Measurements from ENCODE around the gene DNAJC10.
"Not testable (repeated sequence)": the region's sequence is repeated elsewhere in the genome, so short reads cannot be mapped to it uniquely, and the experiment has no call there.

The DNAJC10 gene, protein sequence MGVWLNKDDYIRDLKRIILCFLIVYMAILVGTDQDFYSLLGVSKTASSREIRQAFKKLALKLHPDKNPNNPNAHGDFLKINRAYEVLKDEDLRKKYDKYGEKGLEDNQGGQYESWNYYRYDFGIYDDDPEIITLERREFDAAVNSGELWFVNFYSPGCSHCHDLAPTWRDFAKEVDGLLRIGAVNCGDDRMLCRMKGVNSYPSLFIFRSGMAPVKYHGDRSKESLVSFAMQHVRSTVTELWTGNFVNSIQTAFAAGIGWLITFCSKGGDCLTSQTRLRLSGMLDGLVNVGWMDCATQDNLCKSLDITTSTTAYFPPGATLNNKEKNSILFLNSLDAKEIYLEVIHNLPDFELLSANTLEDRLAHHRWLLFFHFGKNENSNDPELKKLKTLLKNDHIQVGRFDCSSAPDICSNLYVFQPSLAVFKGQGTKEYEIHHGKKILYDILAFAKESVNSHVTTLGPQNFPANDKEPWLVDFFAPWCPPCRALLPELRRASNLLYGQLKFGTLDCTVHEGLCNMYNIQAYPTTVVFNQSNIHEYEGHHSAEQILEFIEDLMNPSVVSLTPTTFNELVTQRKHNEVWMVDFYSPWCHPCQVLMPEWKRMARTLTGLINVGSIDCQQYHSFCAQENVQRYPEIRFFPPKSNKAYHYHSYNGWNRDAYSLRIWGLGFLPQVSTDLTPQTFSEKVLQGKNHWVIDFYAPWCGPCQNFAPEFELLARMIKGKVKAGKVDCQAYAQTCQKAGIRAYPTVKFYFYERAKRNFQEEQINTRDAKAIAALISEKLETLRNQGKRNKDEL

DNA sequence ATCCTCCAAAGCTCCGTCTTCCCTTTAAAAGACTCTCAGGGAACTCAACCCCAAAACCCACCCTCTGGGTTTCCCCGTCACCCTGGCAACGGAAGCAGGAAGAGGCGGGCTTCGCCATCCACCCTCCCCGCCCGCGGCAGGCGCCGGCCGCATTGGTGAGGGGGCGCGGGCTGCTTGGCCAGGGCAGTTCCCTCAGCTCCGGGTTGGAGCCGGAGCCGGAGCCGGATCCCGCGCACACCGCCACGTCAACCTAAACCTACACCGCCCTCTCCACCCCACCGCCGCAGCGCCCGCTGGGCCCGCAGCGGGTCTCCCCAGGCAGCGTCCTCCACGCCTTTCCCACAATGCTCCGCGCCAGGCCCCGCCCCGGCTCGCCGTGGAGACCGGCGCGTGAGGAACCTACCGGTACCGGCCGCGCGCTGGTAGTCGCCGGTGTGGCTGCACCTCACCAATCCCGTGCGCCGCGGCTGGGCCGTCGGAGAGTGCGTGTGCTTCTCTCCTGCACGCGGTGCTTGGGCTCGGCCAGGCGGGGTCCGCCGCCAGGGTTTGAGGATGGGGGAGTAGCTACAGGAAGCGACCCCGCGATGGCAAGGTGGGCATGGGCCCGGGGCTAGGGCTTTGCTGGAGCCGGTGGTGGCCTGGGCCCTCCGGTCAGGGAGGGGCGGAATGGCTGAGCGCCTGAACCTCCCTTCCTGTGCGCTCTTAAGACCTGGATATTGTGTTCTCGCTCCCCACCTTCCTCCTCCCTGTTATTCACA is at the start of gene DNAJC10:
Gene DNAJC10 (plus strand): TSS at position 366 of the 758 bp plus-strand sequence. CDS start 1,830 bp downstream, outside the sequence.
- DNase-seq = peak; percentile 84

DNA sequence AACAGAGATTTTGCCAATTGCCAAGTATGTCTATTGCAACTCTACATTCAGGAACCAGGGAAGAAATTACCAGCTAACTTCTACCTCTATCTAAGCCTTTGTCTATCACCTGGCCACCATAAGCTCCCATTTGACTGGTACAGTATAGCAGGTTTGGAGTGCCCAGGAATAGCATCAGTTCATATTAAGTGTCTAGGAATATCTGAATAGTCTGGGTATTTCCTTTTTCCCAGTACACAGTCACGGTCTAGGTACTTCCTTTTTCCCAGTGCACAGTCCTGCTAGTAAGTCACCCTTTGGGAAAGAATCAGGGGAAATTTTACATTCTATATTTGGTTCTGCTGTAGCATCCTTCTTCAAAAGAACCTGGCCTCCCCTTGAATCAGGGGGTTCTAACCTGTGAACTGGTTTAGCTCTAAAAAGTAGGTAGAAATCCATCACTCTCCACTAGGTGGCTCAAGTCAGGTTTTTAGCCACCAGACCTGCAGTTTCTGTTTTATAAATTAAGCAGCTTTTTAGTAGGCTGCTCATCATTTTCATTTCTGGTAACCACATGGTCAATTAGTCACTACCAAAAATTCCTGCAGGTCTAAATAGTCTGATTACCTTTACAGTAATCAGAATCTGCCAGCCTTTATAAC is 49.3 kb upstream of the DNAJC10 start:
- DNase-seq = no peak

DNA sequence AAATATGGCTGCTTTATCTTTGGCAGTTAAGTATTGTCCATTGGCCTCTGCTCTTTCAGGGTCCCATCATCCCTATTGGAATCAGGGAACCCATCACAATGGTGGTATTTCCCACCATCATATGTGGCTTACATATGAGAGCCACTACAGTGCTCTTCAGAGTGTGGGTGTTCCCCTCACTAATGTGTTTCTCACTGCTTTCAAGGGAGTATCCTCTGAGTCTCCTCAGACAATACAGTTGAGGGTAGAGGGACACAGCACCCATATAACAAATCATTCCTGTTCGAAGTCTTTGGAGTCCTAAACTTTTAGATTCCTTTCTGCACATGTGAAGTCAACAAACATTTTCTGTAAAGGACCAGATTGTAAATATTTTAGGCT is 48.8 kb upstream of the DNAJC10 start:
- no peak for DNase-seq

DNA sequence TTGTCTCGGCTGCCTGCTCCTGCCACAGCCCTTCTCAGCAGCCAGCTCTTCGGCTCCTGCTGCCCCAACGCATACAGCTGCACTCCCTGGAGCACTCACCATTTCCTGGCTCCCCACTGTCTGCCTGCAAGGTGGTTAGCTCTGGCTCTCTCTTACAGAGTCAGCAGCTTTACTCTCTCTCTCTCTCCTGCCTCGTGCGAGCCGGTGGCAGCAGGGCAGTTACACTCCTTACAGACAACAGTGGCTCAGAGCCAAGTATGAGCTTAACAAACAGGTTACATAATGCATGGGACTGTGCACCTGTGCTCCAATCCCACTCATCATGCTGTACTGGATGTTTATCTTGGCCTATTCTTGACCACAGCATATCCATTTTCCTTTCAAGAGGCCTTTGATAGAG is 47.4 kb upstream of the DNAJC10 start:
- no peak for DNase-seq

DNA sequence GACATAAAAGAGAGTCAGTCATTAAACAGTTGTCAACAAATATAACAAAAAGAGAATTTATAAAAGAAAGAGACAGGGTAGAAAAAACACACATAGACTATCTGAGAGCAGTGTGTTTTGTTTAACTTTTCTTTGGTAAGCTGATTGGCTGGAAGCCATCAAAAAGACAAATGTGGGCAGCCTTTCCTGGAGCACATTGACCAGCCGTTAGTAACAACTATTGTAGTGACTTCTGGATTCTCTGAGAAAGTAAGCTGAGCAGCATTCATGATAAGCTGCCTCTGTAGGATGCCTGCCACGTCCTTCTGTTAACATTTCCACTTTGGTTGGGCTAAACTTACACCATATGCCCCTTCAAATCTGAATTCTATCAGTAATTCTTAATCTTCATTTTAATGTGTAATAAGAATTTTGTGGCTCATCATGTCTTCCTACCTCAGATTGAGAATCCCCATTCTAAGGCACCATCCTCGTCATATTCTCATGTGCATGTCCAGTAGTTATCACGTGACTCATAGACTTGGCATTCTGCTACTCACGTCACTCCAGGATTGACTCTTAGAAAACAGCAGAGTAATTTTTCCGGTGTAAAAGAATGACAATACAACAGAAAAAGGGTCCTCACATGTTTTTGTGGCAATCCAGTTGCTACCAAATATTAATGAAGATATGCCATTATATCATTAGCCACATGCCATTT is 43.4 kb upstream of the DNAJC10 start:
- DNase-seq = no peak

DNA sequence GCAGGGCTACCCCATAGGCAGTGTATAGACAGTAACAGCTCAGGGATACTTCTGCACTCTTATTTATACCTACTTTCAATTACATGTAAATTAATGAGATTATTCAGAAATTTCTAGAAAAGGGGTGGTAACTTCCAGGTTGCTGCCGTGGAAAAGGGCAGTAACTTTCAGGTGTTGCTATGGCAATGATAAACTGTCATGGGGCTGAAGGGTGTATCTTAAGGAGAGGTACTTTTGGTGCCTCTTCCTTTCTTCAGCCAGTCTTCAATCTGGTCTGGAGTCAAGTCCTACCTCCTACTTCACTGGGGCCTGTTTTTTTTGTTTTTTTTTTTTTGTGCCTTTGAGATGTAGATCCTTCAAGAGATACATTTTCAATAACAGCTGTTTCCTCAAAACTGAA is 35.2 kb upstream of the DNAJC10 start:
- no peak for DNase-seq

DNA sequence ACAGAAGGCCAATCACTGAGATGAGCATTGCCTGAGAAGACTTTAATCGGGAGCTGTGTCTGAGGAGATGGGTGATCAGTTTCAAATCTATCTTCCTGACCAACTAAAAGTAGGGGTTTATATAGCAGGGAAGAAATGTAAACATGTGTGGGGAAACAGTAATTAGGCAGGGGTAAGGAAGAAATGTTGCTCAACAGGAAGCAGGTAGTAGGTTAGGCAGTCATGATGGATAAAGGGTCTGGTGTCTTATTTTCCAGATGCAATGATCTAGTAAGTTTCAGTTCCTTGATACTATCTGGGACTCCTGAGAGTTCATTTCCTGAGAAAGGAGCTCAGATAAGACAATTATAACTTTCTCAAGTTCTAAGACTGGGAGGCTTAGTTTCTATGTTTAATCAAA is 33.8 kb upstream of the DNAJC10 start:
- no peak for DNase-seq

DNA sequence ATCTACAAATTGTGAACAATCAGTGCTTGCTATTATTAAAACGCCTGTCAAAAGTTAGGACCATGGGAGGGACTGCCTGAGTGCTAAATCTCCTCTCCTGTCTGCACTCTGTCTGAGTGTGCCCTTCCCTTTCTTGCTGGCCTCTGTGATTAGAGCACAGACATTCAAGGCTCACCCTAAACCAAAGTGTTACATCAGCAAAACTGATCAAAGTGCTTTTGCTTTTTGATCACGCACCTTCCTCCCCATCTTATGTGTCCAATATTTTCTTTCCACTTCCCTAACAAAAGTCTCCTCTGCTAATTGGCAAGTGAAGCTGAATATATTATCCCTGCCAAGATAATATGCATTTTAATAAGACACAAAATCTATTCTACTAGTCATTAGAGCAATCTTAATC is 30.5 kb upstream of the DNAJC10 start:
- DNase-seq = no peak

DNA sequence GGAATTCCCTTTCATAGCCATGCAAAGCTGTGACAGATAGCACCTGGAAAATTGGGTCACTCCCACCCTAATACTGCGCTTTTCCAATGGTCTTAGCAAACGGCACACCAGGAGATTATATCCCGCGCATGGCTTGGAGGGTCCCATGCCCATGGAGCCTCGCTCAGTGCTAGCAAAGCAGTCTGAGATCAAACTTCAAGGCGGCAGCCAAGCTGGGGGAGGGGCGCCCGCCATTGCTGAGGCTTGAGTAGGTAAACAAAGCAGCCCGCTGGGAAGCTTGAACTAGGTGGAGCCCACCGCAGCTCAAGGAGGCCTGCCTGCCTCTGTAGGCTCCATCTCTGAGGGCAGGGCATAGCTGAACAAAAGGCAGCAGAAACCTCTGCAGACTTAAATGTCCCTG is 29.3 kb upstream of the DNAJC10 start:
- DNase-seq = not testable (repeated sequence)

DNA sequence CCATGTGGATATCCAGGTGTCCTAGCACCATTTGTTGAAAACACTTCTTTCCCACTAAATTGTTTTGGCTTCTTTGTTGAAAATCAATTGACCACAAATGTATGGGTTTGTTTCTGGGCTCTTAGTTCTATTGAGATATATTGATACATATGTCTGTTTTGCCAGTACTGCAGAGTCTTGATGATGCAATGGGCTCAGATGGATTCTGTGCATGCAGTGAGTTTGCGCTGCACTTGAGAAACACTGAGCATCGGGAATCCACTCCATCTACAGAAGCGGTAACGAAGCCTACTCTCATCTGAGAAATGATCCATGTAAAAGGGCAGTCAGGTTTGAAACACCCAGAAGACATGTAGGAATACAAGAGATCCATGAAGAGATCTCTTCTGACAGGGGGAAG is 21.9 kb upstream of the DNAJC10 start:
- DNase-seq = no peak

DNA sequence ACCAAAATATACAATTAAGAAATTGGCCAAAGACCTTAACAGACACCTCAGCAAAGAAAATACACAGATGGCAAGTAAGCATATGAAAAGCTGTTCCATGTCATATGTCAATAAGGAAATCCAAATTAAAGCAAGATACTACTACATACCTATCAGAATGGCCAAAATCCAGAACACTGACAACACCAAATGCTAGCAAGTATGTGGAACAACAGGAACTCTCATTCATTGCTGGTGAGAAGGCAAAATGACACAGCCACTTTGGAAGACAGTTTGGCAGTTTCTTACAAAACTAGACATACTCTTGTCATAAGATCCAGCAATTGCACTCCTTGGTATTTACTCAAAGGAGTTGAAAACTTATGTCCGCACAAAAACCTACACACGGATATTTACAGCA is 20.3 kb upstream of the DNAJC10 start:
- no peak for DNase-seq

DNA sequence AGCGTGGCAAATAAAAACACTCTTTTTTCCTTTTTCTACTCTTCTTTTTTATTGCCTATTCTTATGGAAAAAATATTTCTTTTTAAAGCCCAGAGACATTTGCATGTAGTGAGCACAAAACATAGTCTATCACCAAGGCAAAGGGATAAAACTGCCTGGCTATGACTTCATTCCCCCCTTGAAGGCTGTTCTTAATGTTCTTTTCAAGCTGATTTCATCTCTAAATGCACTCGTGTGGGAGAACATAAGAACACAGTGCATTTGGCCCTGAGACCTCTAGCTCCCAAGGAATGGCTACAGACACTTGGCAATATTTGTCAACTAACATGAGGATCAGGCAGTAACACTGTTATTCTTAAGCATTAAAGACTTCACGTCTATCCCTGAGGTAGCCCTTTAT is 17.4 kb upstream of the DNAJC10 start:
- no peak for DNase-seq

DNA sequence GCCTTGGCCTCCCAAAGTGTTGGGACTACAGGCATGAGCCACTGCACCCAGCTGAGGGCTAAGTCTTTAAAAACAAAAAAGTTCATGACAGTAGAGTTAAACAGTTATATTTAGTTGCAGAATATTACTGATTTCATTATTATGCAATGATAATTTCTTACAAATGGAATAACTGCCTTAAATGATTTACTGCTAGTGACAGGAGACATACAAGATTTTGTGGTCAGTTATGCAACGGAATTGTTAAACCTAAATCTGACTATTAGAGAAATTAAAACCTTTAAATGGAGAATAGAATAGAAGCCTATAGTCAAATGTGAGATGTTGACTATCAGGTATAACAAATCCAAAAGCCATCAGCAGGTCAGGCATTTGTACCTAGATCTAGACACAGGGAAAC is 10.3 kb upstream of the DNAJC10 start:
- no peak for DNase-seq

DNA sequence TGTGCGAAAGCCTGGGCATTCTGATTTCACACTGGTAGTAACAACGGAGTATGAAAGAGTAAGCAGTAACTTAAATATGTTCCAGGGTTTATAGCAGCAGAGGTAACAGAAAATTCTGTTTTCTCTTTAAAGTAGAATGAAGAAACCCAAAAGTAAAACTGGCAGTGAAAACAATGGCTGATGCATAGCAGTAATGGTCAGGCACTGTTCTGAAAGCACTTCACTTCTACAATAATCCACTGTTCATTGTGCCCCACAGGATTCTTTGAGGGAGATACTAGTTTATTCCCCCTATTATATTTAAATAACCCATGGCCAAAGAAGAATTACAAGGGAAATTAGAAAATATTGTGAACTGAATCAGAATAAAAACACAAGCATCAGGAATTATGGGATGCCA is 9.3 kb upstream of the DNAJC10 start:
- DNase-seq = no peak

DNA sequence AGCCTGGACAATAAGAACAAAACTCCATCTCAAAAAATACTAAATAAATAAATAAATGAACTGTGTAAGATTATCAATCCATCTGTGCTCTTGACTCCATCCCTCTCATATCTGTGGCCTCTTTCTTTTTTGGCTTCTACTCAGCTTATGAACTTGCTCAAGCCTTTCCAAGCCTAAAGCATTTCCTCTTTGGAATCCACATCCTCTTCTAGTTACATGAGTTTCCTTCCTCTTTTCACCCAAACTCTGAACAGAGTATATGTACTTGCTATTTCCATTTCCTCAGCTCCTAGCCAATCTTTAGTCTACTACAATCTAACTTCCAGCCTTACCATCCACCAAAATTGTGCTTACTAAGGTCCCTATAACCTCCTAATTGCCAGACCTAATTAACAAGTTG is 2.5 kb upstream of the DNAJC10 start:
- DNase-seq = no peak

DNA sequence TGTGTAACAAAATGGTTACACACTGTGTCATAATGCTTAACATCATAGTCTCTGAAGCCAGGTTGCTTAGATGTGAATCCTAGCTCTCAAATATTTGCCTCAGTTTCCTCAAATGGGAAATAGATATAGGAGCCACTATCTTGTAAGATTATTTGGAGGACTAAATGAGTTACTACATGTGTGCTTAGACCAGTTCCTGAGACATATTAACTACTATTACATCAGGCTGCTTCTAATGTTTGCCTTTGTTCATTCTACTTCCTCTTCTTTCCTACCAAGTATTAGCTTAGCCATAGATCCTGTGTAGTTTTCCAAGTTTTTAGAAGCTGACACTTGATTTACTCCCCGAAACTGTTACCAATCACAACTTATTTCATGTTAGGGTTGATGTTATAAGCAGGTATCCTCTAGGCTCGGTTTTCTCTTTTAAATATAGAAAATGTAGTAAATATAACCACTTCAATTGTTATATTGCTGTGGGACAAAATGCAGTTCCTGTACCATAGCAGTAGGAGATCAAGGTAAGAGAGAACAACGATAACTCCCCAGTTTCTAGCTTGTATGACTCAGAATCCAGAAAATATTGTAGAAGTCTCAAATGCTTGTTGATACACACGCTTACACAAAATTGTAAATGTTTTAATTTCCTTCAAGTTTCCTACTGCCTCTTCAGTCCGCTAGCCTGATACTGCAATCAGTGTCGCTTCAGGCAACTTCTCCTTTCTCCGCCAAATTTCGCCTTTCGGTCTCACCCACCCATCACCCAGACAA is 751 bp upstream of the DNAJC10 start:
- DNase-seq = no peak

DNA sequence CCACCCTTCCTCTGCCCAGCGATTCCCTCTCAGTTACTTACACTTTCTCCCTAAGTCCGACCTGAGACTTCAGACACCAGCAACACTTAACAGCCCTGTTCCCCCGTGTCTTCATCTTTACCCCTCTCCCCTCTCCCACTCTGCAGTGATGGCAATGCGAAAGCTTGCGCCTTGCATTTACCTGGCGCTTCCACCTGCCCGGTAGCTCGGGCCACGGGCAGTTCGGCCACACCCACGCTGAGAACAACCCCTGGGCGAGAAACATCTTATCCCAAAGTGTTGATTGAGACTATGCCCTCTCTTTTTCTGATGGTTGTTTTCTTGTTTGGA is 558 bp downstream of the DNAJC10 start:
- DNase-seq = peak; percentile 2

DNA sequence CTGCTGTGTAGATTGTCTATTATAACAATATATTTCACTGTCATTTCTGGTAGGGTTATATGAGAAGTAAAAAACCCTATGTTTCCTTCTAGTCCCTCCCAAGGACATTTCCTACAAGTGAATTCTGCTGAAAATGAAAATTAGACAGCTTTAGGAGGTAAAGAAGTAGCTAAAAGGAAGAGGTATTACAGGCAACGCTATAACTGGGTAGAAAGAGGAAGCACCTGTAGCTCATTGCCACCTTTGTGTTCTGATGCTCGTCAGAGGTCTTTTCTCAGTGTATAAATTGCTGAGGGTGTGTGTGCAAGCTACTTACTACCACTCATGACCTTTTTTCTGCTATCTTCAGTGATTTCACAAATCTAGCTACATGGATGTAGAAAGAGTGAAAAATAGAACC is 1.4 kb downstream of the DNAJC10 start:
- no peak for DNase-seq

DNA sequence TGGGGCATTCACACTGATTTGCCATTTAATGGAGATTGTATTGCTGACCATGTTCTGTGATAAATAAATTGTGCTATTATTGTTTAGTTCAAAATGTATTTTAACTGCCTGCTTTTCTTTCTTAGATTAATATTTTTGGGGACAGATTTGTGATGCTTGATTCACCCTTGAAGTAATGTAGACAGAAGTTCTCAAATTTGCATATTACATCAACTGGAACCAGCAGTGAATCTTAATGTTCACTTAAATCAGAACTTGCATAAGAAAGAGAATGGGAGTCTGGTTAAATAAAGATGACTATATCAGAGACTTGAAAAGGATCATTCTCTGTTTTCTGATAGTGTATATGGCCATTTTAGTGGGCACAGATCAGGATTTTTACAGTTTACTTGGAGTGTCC is 1.8 kb downstream of the DNAJC10 start:
- DNase-seq = no peak

DNA sequence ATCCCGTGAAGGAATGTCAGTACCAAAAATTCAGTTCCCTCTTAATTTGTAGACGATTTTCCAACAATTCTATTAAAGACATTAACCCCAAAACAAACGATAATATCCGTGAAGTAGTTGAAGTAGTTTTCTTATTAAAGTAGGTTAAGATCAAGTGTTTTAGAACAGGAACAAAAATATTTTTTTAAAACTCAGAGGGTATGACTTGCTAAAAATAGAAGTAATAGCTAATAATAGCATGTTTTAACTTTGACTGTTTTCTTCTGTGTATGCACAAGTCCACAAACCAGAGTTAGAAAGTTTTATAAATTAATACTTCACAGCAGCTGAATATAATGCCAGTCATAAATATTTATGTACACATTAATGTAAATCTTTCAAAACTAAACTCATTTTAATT is 2.4 kb downstream of the DNAJC10 start:
- DNase-seq = no peak

DNA sequence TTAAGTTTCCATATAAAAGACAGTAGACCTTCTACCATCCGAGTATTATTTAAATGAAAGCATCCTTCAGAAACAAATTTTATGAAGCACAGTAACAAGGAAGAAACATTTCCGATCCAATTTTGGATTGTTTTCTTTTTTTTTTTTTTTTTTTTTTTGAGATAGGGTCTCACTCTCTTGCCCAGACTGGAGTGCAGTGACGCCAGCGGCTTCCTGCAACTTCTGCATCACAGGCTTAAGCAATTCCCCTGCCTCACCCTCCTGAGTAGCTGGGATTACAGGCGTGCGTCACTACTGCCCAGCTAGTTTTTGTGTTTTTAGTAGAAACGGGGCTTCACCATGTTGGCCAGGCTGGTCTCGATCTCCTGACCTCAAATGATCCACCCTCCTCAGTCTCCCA is 3.1 kb downstream of the DNAJC10 start:
- DNase-seq = not testable (repeated sequence)

DNA sequence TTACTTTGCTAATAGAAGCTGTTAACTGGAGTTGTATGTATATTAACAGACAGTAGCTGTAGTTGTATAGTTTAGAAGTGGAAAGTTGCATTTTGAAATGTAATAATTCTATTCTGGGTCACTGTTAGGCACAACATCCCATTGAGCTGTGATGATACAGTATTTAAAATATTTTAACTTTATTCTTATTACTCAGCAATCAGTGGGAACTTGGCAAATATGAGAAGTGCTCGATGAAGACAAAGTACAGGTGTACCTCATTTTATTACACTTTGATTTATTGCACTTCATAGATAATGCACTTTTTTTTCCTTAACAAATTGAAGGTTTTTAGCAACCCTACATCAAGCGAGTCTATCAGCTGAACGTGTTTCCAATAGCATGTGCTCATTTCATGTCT is 8.6 kb downstream of the DNAJC10 start:
- no peak for DNase-seq

Measured in stimulated activated CD4-positive, alpha-beta T cell treated with anti-CD3 and anti-CD28 coated beads, Interleukin-1b, Interleukin-23, amount 100 ng/mL, for 48 hours (primary cell).